ENCODE results near the gene ZC3H10. TPM values are rescaled to one million over a fixed set of nuclear protein-coding genes. Genes with fewer than 3 reads are reported as not detected.
A peak's percentile ranks its signal among the peaks of the same experiment; 100 is the strongest.

ZC3H10 gene
- total and polyA plus RNA-seq, 4 donors, result 1.3 to 5.2 (median 1.9) TPM

- TF ChIP-seq RXRA (IDR thresholded peaks at IDR 0.05), result peak; percentile 85 to 87
- TF ChIP-seq SP1 (IDR thresholded peaks at IDR 0.05), result peak; percentile 90
These were observed 13.8 kb upstream of the ZC3H10 start, which contains the start of gene PA2G4 (continued) for GRCh38 chr12:56104109-56104814.

- Histone ChIP-seq H3K27ac (ENCODE audit: low read depth in 1 of 2, low read length in 2 of 2) (peak overlapping the region; percentile 66 to 83), H3K9ac (ENCODE audit: low read depth in 1 of 2, low read length in 2 of 2) (peak overlapping the region; percentile 71 to 91), H3K36me3 (ENCODE audit: control insufficient read depth in 4 of 4, insufficient read depth in 3 of 4, low read depth in 1 of 4, low read length in 3 of 4) (peaks cover 16 to 46% (median 40%) of the 10 kb centered on the region in 4 donors), H3K4me1 (ENCODE audit: control insufficient read depth in 4 of 4, insufficient read depth in 4 of 4, low read length in 3 of 4) (peaks cover 0 to 24% (median 13%) of the 10 kb centered on the region in 4 donors), H3K27me3 (ENCODE audit: control insufficient read depth in 4 of 4, insufficient read depth in 4 of 4, low read length in 3 of 4) (no peaks in the 10 kb centered on the region), H3K9me3 (ENCODE audit: control insufficient read depth in 4 of 4, low read length in 3 of 4) (no peaks in the 10 kb centered on the region), H3K4me3 (ENCODE audit: low read depth in 1 of 3, low read length in 3 of 3) (peak overlapping the region; percentile 67 to 88 (median 81))
- no peak for DNase-seq (ENCODE audit: low spot score)
- TF ChIP-seq CTCF (IDR thresholded peaks at IDR 0.05; ENCODE audit: low read depth, low read length, missing input control), result no peak
- no peak for TF ChIP-seq TAF1 (conservative IDR thresholded peaks at IDR 0.05)
- TF ChIP-seq FOXA2 (IDR thresholded peaks at IDR 0.05), result no peak
- no peak for TF ChIP-seq SP1 (IDR thresholded peaks at IDR 0.05)
- no peak for TF ChIP-seq HNF4G (IDR thresholded peaks at IDR 0.05)
- TF ChIP-seq HNF4A (conservative IDR thresholded peaks at IDR 0.05), result no peak
- no peak for TF ChIP-seq GABPA (IDR thresholded peaks at IDR 0.05 in 1 of 2, conservative IDR thresholded peaks at IDR 0.05 in 1 of 2)
- TF ChIP-seq ATF3 (IDR thresholded peaks at IDR 0.05), result no peak
- no peak for TF ChIP-seq EGR1 (IDR thresholded peaks at IDR 0.05; ENCODE audit: low read depth in 2 of 2)
- TF ChIP-seq MAX (IDR thresholded peaks at IDR 0.05), result no peak
- no peak for TF ChIP-seq FOXA1 (IDR thresholded peaks at IDR 0.05)
- TF ChIP-seq RAD21 (IDR thresholded peaks at IDR 0.05), result no peak
- no peak for TF ChIP-seq NR2F2 (IDR thresholded peaks at IDR 0.05)
- no peak for TF ChIP-seq JUND (IDR thresholded peaks at IDR 0.05)
- no peak for TF ChIP-seq RXRA (IDR thresholded peaks at IDR 0.05)
- WGBS, result under 1% methylated on average over 40 of the region's 40 CpGs
These were observed 13.1 kb upstream of the ZC3H10 start for GRCh38 chr12:56104815-56105608.

GRCh38 chr12:56105609-56105902 lies 12.5 kb upstream of the ZC3H10 start:
- WGBS, result 42% methylated on average over 2 of the region's 2 CpGs
- no peak overlapping the region for H3K27ac ChIP-seq (ENCODE audit: low read depth in 1 of 2, low read length in 2 of 2)

More at GRCh38 chr12:56105609-56105902, 12.5 kb upstream of the ZC3H10 start:
- Histone ChIP-seq H3K27me3 (ENCODE audit: control insufficient read depth in 4 of 4, insufficient read depth in 4 of 4, low read length in 3 of 4) (no peaks in the 10 kb centered on the region), H3K36me3 (ENCODE audit: control insufficient read depth in 4 of 4, insufficient read depth in 3 of 4, low read depth in 1 of 4, low read length in 3 of 4) (peaks cover 13 to 49% (median 43%) of the 10 kb centered on the region in 4 donors), H3K4me1 (ENCODE audit: control insufficient read depth in 4 of 4, insufficient read depth in 4 of 4, low read length in 3 of 4) (peaks cover 0 to 24% (median 13%) of the 10 kb centered on the region in 4 donors), H3K9me3 (ENCODE audit: control insufficient read depth in 4 of 4, low read length in 3 of 4) (no peaks in the 10 kb centered on the region), H3K4me3 (ENCODE audit: low read depth in 1 of 3, low read length in 3 of 3) (peak overlapping the region; percentile 67 to 88 (median 81)), H3K9ac (ENCODE audit: low read depth in 1 of 2, low read length in 2 of 2) (peak overlapping the region; percentile 32 to 91)
- DNase-seq (ENCODE audit: low spot score), result peak; percentile 33
- TF ChIP-seq GABPA (IDR thresholded peaks at IDR 0.05 in 1 of 2, conservative IDR thresholded peaks at IDR 0.05 in 1 of 2) (no peak), HNF4A (conservative IDR thresholded peaks at IDR 0.05) (no peak), RAD21 (IDR thresholded peaks at IDR 0.05) (no peak), NR2F2 (IDR thresholded peaks at IDR 0.05) (no peak)

Measured in liver (tissue), 9 donors.